NCI-H128 (cell line): ENCODE data around the gene SPC24.
"Not testable (repeated sequence)": the region's sequence is repeated elsewhere in the genome, so short reads cannot be mapped to it uniquely, and the experiment has no call there.

Source experiments
- DNase-seq: peaks from one replicate; lab custom pipeline; 2025; ENCODE audit not compliant: unreplicated experiment; lab: John Stamatoyannopoulos, UW

The SPC24 gene

DNA sequence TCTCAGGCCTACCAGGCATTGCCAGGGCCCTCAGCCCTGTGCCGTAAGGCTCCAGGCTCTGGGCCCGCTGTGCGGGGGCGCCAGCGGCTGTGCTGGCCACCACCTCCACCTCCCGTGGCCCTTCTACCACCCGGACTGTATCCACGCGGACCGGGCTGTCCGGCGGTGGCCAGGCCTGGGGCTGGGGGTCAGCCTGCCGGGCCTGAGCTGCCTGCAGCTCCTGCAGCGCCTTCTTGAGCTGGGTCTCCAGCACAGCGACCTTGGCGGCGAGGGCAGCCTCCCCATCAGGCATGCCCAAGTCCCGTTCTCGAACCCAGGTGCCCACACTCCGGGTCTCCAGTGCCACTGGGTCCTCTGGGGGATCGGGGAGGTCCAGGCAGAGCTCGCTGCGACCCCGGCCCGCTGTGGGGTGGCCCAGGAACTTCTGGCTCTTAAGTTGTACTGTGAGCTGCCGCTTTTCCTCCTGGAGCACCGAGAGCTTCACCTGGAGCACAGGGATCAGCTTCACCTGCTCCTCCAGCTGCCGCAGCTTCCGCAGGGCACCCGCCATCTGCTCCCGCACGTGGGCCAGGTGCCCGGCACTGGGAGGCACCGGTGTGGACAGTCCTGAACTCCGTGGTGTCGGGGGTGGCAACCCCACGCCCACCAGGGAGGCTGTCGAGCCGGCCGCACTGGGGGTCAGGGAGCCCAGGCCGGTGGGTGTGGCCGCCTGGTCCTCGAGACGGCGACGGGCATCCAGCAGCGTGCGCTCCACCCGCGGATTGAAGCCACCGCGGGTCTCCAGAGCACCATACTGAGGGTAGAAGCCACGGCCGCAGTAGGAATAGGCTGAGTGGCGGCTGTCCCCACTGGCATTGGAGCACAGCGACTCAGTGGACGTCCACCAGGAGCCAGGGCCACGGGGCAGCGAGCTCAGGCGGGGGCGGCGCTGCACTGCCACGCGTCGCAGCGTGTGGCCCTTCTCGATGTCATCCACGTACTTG lies 37.7 kb upstream of the SPC24 start:
- DNase-seq = no peak

DNA sequence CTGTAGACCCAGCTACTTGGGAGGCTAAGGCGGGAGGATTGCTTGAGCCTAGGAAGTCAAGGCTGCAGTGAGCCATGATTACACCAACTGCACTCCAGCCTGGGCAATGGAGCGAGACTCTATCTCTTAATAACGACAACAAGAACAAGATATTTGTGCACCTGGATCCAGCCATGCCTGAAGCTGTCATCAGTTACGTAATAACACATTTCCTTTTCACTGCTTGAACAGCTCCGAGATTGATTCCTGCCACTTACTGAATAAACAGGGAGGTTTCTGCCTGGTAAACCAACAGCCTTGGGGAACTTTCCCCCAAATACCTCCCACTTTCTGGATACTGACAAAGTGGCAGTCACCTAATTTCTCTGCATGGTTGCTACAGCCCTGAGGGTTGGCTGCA lies 36.4 kb upstream of the SPC24 start:
- no peak for DNase-seq

DNA sequence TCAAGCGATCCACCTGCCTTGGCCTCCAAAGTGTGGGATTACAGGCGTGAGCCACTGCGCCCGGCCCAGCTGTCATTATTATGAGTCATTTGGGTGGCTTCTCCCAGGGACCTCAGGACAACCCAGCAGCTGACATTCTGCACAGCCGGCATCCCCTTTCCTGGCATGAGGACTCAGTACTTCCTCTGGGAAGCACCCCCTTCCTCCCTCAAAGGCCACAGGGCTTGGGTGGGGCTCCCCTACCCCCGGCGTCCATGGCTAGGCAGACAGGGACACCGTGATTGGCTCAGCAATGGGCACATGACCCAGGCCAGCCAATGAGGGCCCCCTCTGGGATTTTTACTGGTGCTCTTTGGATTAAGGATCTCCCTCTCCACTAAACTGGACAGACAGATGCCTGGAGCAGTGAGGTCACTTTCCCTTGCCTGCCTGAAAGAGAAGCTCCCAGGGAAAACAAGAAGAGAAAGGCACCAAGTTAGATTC lies 35.7 kb upstream of the SPC24 start:
- DNase-seq = no peak

- DNase-seq = no peak
Measured at GRCh38 chr19:11190501-11190900, 34.9 kb upstream of the SPC24 start.

- no peak for DNase-seq
Measured at GRCh38 chr19:11187441-11187840, 31.9 kb upstream of the SPC24 start.

- no peak for DNase-seq
Measured at GRCh38 chr19:11182994-11183393, 27.4 kb upstream of the SPC24 start.

- no peak for DNase-seq
Measured at GRCh38 chr19:11181488-11181887, 25.9 kb upstream of the SPC24 start.

DNA sequence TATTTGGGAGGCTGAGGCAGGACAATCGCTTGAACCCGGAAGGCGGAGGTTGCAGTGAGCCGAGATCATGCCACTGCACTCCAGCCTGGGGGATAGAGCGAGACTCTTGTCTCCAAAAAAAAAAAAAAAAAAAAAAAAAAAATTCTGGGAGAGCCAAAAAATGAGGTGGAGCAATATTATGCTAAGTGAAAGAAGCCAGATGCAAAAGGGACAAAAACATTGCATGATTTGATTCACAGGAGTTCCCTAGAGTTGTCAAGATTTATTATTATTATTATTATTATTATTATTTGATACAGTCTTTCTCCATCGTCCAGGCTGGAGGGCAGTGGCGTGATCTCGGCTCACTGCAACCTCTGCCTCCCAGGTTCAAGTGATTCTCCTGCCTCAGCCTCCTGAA lies 25.4 kb upstream of the SPC24 start:
- not testable (repeated sequence) for DNase-seq

- DNase-seq = no peak
Measured at GRCh38 chr19:11180346-11180745, 24.8 kb upstream of the SPC24 start.

DNA sequence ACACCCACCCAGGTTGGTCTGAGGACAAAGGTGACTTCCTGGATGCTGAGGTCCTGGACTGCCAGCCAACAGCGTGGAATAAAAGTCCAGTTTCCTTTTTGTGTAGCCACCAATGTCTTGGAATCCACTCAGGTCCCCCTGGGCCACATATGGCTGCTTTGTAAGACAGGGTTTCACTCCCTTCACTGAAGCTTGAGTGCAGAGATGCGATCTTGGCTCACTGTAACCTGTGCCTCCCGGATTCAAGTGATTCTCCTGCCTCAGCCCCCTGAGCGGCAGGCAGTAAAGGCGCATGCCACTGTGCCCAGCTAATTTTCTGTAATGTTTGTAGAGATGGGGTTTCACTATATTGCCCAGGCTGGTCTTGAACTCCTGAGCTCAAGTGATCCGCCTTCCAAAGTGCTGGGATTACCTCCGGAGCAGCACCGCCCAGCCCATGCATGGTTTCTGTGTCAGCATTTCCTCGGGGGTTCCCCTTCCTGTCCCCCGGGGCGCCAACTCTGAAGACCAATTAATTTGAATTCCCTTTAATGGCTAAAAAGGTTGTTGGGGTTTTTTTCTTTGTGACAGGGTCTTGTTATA lies 24.2 kb upstream of the SPC24 start:
- no peak for DNase-seq

DNA sequence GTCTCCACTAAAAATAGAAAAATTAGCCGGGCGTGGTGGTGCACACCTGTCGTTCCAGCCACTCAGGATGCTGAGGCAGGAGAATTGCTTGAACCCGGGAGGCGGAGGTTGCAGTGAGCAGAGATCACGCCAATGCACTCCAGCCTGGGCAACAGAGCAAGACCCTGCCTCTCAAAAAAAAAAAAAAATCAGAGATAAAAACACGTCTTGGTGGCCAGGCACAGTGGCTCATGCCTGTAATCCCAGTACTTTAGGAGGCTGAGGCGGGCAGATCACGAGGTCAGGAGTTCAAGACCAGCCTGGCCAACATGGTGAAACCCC lies 23.5 kb upstream of the SPC24 start:
- DNase-seq = not testable (repeated sequence)

- no peak for DNase-seq
Measured at GRCh38 chr19:11177592-11177991, 22.0 kb upstream of the SPC24 start.

- no peak for DNase-seq
Measured at GRCh38 chr19:11176466-11177193, 21.0 kb upstream of the SPC24 start.

DNA sequence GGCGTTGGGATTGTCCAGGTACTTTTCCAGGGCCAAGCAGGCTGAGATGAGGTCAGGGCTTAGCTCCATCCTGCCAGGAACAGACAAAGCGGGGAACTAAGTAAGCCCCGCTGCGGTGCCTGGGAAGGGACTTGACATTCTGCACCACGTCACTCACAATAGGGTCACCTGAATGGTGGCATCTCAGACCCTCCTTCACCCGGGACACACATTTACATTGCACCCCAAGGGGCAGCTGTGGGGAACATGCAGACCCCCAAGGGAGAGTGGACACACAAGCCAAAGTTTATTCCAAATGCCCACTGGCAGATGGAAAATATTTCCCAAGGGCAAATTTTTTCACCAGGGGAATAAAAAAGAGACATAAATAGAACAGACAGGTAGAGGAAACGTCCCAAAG lies 20.3 kb upstream of the SPC24 start:
- DNase-seq = no peak

GRCh38 chr19:11174336-11174735 lies 18.8 kb upstream of the SPC24 start:
- DNase-seq = no peak

GRCh38 chr19:11173516-11174155 lies 18.1 kb upstream of the SPC24 start:
- DNase-seq = no peak

DNA sequence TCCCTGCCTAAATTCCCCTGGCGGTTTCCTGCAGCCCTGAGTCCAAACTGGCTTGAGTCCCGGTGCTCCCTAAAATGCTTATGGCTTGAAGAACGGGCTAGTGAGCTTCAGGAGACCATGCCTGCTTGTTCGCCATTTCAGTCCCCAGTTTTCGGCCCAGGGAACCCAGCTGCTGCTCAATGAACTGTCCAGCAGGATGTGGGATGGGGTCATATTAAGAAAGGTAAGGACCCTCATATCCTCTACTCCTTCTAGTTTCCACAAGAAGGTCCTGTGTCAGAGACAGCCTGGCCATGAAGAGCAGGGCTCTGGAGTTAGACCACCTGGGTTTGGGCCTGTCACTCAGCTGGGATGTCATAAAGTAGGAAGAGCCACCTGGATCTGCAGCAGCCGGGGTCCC lies 17.0 kb upstream of the SPC24 start:
- no peak for DNase-seq

GRCh38 chr19:11171144-11171543 lies 15.6 kb upstream of the SPC24 start:
- no peak for DNase-seq

- no peak for DNase-seq
Measured at GRCh38 chr19:11169896-11170678, 14.5 kb upstream of the SPC24 start.

DNA sequence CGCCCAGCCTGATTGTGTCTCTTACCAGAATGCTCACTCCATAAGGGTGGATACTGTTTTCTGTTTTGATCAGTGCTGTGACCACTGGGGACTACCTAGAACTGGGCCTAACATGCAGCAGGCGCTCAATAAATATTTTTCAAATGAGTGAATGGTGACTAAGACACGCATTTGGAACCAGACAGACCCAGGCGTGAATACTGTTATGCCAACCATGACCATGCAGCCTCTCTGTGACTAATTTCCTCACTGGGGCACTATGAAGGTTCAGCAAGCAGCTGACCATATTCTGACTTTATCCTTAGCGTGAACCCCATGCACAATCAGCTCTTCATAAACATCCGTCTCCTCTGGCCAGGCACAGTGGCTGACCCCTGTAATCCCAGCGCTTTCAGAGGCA lies 13.0 kb upstream of the SPC24 start:
- no peak for DNase-seq
